ENCODE results near the gene MEF2B. TPM values are rescaled to one million over a fixed set of nuclear protein-coding genes. Genes with fewer than 3 reads are reported as not detected.
A peak's percentile ranks its signal among the peaks of the same experiment; 100 is the strongest.
"Not testable (repeated sequence)": the region's sequence is repeated elsewhere in the genome, so short reads cannot be mapped to it uniquely, and the experiment has no call there.

The MEF2B gene
- total RNA-seq, 1 donor from 2014 or later, result not detected

DNA sequence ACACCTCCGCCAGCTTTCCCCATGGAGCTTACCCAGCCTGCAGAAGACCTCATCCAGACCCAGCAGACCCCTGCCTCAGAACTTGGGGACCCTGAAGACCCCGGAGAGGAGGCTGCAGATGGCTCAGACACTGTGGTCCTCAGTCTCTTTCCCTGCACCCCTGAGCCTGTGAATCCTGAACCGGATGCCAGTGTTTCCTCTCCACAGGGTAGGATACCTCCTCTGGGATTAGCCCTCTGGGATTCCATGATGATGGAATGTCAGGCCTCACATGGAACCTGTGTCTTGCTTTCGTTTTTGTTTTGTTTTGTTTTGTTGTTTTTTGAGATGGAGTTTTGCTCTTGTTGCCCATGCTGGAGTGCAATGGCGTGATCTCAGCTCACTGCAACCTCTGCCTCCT, 23.9 kb upstream of the MEF2B start:
- DNase-seq (ENCODE audit: low read depth), result no peak

DNA sequence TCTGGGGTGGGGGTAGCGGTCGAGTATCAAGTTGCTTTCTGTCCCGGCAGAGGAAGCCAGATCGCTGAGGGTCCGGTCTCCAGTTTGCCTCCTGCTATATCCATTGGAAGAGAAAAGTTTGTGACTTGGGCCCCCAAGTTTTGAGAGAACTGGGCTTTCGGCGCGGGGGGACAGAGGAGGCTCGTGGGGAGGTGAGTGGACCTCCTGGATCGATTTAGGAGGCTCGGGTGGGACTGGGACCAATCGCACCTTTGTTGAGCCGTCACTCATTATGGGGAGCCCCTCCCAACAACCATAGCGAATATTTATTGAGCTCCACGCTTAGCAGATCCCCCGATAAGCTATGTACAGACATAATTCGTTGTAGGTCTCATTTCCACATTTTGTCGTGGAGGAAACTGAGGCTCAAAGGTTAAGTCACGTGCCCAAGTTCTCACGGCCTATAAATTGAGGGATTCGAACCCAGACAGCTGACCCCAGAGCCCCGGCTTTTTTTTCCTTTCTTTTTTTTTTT, 22.9 kb upstream of the MEF2B start:
- DNase-seq (ENCODE audit: low read depth), result no peak

DNA sequence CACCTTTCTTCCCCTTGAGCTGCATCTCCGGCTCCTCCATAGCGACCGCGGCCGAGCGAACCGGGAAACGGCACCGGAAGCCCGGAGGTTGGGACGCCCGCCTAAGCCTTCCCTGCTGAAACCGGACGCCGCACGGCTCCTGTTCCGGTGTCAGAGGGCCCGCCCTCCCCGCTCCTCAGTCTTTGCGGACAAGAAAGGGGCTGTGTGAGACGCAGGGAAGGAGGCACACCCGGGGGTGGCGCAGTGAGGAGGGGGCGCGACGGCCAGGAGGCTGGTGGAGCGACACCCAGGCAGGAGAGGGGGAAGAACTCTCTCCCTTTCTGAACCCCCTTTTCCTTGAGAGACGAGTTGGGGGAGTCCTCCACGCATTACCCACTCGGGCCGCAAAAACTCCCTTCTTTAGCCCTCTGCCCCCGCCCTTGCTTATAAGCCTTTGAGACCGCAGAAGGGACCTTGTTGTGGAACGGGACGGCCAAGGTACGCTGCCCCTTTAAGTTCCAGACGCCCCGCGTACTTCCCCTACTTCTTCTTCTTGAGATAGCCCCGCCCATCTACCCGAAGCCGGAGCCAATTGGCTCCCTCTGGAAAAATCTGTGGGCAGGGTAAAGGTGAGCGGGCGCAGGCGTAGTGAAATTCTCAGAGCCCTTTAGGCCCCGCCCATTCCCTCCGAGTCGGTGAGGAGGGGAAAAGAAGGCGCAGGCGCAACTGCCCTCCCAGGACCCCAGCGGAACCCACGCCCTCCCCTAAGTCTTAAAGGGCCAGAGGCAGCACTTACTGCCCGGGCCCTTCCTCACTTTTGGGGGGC, 22.2 kb upstream of the MEF2B start, which contains the start of the genes BORCS8 and RFXANK:
TSS of gene BORCS8 (minus strand) at position 75 of the 805 bp plus-strand sequence. CDS start at position 40, 35 bp downstream.
TSS of gene RFXANK (plus strand) at position 181 of the 805 bp plus-strand sequence. CDS start 1,689 bp downstream, outside the sequence.
- DNase-seq (ENCODE audit: low read depth), result peak; percentile 100

DNA sequence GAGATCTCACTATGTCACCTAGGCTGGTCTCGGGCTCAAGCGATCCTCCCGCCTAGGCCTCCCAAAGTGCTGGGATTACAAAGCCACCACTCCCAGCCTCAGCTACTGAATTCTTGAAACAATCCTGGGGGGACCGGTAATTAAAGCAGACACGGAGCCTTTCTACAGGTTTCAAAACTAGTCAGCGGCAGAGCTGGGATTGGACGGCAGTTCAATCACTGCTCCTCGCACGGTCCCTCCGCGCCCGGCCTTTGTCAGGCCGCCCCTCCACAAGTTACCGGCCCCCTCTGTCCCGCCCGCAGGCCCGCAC, 21.7 kb upstream of the MEF2B start:
- DNase-seq (ENCODE audit: low read depth), result no peak

DNA sequence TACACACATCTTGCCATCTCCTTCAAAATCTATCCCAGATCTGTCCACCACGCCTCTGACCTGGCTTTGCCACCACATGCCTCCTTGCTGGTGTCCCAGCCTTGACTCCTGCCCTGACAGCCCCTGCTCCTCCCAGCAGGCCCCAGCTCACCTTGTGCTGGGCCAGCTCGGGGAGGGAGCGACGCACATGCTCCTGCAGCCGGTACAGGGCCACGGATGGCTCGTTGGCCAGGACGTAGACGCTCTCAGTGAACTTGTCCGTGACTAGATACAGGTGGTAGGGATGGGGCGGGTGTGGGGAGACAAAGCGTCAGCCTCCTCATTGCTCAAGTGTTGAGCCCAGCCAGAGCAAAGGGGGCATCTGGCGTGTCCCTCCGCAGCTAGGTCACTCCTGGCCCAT, 16.7 kb upstream of the MEF2B start:
- no peak for DNase-seq (ENCODE audit: low read depth)

DNA sequence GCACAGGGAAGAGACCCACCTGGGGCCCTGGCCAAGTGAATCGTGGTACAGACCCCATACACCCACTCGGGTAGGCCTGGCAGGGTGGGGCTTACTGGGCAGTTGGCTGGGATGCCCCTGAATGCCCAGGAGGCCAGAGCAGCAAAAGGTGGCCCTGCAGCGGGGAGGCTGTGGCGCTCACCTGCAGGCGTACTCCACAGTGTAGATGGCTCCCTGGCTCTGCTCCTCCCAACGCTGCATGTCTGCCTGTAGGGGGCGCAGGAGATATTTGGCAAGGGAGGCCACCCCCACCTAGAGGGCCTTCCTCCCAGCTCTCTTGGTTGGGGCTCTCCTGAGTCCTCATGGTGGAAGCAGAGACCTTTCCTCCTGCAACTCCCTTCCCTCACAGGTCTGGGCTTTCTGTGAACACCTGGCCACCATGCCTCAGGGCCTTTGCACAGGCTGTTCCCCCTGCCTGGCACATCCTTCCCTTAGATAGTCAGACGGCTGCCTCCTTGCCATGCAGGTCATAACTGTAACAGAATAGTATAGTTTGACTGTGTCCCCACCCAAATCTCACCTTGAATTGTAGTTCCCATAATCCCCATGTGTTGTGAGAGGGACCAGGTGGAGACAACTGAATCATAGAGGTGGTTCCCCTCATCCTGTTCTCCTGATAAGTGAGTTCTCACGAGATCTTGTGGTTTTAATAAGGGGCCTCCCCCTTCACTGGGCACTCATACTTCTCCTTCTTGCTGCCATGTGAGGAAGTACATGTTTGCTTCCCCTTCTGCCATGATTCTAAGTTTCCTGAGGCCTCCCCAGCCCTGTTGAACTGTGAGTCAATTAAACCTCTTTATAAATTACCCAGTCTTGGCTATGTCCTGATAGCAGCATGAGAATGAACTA, 16.0 kb upstream of the MEF2B start:
- no peak for DNase-seq (ENCODE audit: low read depth)

DNA sequence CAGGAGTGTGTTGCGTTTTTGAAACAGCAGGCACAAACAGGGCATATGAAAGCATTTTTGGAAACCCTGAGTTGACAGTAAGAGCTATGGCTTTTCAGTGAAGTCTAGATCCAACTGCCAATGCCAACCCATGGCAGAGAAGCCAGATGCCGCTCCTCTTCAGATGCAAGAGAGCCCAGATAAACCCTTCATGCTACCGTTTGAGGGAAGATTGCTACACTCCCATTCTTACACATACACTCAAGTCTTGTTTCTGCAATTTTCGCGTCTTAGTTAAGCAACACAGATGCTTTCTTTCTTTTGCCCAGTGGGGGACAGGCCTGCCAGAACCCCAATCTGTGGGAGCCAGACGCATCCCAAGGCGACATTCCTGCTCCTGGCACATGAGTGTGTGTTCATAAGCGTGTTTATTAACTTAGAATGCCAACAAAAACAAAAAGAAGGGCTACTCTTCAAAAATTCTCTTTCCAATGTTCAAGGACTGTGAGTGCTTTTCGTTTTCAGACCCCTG, 11.5 kb upstream of the MEF2B start:
- DNase-seq (ENCODE audit: low read depth), result no peak

DNA sequence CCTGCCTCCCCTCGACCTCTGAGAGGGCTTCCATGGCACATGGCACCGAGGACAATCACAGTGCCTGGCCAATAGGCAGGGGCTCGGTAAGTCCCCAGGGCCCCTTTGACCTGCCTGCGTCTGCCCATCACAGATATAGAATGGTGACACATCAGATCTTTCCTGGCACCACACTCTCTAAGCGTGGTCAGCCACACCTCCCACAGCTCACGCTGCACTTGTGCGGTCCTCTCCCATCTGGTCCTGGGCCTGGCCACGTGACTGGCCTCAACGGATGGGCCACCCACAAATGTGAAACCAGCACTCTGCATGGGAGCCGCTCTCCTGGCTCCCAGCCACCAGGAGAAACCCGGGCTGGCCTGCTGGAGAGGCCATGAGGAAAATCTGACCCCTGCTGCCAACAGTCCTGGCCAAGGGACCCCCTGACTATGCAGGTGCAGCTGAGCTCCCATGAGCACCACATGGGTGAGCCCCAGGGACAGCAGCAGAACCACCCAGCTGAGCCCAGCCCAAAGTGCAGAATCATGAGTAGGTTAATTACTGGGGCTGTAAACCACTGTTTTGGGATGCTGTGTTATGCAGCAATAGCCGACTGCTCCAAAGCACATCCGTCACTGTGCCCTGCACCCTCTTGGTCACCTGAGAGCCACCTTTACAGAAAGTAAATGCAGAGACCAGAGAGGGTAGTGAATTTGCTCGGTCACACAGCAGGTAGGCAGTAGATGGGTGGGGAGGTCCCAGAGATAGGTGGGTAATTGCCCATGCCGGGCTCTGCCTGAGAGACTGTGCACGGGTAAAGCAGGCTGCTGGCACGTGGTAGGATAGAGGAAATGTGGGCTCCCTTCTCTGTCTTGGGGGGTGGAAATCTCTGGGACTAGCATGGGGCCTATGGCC, 9.7 kb upstream of the MEF2B start:
- peak; percentile 95 for DNase-seq (ENCODE audit: low read depth)

DNA sequence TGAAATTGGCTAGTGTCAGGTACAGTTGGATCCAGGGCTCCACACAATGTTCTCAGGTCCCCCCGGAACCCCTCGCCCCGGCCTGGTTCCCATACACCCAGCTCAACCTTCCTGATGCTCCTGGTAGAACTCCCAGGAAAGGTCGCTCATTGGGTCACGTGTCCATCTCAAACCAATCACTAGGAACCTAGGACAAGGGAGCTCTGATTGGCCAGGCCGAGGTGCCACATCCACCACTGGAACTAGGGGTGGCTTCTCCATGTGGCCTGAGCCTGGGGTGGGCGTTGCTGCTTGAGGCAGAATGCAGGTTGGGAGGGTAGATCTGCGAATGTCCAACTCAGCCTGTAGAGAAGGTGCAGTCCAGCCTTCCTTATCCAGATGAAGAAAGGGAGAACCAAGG, 6.9 kb upstream of the MEF2B start:
- DNase-seq (ENCODE audit: low read depth), result no peak

DNA sequence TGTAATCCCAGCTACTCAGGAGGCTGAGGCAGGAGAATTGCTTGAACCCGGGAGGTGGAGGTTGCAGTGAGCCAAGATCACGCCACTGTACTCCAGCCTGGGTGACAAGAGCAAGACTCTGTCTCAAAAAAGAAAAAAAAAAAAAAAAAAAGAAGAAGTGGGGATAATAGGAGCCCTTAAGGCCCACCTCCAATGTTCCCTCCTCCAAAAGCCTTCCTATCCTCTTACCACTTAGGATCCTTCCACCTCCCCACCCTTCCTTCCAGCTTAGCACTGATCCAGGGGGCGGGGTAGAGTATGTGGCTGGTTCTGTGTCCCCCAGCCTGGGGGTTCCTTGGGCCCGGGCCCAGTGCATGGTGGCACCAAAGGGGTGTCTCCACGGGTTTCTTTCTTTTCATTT, 3.2 kb upstream of the MEF2B start:
- DNase-seq (ENCODE audit: low read depth), result not testable (repeated sequence)

DNA sequence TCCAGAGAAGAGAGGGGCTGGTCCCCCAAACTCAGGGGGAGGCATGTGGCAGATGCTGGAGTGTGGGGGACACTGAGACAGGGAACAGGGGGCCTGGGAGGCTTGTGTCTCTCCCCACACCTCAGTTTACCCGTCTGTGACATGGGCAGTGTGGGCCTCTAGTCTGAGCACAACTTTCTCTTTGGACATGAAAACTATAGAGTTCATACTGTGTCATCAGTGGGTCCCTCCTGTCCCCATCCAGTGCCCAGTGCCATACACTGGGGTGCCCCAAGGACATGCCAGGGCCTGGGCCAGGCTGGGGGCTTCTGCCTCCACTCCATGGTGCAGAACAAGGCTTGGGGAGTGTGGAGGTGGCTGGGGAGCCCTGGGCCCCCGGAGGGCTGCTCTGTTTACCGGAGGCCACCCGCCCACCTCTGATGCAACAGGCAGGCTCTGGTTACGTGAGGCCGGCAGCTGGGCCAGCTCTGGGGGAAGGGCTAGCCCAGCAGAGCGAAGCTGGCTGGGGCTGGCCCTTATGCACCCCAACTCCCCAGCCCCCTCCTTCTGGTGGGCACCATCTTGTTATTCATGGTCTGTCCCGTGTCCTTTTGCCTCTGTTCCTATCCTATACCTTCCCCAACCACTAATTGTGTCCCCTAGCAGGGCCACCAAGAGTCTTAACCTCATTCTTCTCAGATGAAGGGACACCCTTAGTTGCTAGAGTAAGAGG, 1.9 kb upstream of the MEF2B start:
- DNase-seq (ENCODE audit: low read depth), result peak; percentile 67

DNA sequence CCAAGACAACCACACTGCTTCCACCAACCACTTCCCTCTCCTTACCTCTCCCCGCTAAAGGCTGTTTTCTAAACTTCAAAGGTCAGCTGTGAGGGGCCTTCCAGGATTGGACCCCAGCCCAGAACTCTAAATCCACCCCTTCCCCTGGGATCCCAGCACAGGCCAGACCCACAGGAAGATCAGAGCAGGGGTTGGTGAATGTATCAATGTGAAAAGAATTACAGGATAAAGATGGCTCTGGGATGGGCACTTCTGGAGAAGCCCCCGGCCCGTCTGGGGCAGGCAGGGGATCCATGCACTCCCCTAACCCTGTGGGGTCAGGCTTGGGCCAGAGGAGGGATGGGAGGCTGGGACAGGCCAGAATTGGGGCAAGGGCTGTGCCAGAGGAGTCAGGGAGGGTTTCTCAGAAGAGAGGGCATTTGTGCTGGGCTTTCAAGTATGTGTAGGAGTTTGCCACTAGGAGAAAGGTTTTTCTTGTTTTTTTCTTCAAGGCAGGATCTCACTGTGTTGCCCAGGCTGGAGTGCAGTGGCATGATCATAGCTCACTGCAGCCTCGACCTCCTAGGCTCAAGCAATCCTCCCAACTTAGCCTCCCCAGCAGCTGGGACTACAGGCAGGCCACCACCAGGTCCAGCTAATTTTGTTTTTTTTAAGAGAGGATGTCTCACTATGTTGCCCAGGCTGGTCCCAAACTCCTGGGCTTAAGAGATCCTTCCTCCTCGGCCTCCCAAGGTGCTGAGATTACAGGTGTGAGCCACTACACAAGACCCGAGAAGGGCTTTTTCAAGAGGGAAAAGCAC, 1.0 kb upstream of the MEF2B start:
- DNase-seq (ENCODE audit: low read depth), result no peak

DNA sequence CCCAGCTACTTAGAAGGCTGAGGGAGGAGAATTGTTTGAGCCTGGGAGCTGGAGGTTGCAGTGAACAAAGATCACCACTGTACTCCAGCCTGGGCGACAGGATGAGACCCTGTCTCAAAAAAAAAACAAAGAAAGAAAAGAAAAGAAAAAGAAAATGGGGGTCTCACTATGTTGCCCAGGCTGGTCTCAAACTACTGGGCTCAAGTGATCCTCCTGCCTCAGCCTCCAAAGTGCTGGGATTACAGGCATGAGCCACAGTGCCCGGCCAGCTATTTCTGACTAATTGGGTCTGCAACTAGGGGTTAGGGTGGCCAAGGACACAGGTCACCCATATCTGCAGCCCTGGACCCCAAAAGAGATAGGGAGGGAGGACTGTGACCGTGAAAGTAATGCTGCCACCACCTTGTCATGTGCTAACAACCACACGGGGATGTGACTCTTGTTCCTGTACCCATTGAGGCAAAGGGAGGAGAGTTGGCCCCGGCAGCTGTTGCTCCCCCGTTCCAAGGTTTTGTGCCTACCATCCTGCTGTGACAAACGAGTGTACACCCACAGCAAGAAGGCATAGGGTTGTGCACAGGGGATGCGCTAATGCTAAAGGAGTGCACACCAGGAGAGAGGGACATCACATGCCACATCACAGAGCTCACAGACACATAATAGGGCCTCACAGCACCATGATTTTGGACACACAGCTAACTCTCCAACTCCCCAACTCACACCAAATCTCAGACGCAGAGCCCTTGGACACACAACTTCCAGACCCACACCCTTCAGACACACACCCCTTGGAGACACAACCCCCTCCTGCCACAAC, 619 bp downstream of the MEF2B start:
- DNase-seq (ENCODE audit: low read depth), result no peak

DNA sequence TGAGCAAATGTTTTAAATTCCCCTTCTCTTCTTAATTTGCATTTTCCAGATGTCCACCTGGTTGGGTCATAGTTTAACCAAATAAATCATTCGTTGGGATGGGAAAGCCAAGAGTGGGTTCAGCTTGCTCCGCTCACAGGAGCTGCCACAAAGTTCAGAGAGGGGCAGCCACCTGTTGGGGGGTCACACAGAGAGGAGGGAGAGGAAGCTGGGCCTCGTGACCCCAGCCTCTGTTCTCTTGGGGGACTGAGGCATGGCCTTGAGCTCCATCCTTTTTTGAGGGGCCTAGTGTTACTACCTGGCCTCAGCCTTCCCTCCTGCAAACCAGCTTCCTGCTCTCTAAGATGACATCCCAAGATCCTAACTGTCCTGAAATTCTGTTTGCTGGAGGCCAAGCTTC, 2.5 kb downstream of the MEF2B start:
- no peak for DNase-seq (ENCODE audit: low read depth)

DNA sequence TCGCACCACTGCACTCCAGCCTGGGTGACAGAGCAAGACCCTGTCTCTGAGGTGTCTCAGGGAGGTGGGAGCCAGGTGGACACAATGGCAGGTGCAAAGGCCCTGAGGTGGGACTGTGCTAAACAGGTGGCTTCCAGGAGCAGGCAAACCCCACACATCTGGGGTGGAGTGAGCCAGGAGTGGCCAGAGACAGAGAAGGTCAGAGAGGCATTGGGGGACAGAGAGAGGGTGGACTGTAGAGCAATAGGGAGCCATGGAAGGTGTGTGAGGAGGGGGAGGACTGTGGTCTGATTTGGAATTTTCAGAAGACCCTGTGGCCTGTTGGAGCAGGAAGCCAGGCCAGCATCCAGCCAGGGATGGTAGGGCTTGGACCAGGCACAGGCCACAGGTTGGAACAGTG, 4.7 kb downstream of the MEF2B start:
- DNase-seq (ENCODE audit: low read depth), result no peak

DNA sequence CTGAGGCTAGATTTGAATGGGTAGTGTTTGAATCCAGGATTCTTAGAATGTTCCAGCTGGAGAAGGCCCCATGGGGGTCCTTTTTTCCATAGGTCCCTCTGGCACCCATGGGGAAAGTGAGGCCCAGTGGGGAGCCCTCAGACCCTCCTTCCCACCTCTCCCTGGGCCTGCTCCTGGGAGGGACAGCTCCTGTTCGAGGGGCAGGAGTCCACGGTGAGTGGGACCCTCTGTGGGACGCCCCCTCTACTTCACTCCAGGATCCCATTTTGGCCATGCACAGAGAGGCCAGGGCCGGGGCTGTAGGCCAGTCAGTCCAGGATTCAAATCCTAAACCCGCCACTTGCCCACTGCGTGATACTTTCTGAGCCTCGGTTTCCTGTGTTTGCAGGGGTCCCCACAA, 7.6 kb downstream of the MEF2B start:
- DNase-seq (ENCODE audit: low read depth), result no peak

DNA sequence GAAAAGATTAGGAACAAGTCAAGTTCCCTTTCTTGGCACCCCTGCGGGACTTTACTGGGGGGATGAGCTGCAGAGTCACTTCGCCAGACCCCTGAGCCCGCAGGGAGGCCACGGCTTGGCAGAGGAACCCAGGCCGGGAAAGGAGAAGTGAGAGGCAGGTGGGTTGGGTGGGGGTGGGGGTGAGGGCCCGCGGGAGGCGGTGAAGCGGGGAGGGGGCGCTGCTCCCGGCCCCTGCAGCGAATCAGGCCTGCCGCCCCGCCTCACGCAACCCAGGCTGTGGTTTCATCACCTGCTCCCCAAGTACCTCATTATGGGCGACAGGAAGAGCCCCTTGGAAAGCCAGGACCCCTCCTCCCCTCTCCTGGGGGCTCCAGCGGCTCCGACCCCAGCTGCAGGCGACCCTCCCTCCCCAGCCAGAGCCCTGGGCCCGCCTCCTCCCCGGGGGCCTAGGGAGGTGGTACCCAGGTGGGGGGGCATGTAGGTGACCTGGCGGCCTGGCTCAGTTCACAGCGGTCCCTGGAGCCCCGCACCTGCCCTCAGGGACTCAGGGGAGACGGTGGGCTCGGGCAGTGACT, 9.5 kb downstream of the MEF2B start:
- DNase-seq (ENCODE audit: low read depth), result no peak

DNA sequence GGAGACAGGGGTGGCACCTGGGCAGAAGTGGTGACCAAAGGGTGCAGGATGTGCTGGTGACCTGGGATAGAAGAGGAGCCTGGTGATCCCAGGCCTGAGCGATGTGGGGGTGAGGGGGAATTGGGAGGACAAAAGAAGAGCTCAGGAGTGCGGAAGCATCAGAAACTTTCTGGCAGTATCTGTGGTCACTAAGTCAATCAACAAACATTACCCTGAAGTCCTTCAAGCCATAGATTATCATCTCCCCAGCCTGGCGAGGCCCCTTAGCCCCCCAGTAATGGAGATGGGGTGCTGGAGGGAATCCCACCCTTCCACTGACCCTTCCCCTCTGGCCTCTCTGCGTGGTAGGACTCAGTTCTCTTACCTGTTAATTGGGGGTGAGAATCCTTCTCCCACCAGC, 10.5 kb downstream of the MEF2B start:
- DNase-seq (ENCODE audit: low read depth), result no peak

Data from myocyte (in vitro differentiated cells).